Astrocyte of the cerebellum (primary cell): Measurements from ENCODE around the gene LINGO1.

Experiments
- DNase-seq: peaks from one replicate; pipeline ENCODE4 v3.0.0-alpha.2; 2011; ENCODE audit warnings: low read depth
- H3K4me3 ChIP-seq: 2 replicates; pipeline ENCODE4 v1.5.1; 2011; ENCODE audit warnings: mild to moderate bottlenecking, low read depth, low read length, moderate library complexity
- in situ Hi-C: cut with HindIII; loops from 2 replicates; pipeline ENCODE4 v1.10.0; 2017; ENCODE audit warnings: low sequenced_read_pairs
- TF ChIP-seq, protein P1 (sequence below): IDR thresholded peaks from 2 replicates; pipeline ENCODE4 v1.5.1; 2012; ENCODE audit warnings: low read length, low read depth, moderate library complexity, mild to moderate bottlenecking; ENCODE audit errors: missing control alignments

The LINGO1 gene

DNA sequence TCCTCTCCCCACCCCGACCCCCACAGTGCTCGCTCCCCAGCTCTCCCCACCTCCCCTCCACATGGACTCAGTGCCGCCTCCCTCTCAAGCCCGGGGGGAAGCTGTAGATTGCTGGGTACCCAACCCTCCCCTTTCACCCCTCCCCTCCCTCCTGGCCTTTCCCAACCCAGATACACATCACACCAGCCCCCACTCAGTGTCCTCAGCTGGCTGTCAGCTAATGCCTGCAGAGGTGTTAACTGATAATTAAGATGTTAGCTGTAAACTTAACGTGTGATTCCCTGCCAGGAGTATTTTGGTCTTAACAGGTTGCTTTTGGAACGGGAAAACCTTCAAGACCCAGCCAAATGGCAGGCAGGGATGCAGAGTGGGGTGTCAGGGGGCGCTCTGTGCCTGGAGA, 39.4 kb upstream of the LINGO1 start:
- H3K4me3 ChIP-seq: no peak overlapping the region
- no peak for DNase-seq
- TF ChIP-seq, protein P1, sequence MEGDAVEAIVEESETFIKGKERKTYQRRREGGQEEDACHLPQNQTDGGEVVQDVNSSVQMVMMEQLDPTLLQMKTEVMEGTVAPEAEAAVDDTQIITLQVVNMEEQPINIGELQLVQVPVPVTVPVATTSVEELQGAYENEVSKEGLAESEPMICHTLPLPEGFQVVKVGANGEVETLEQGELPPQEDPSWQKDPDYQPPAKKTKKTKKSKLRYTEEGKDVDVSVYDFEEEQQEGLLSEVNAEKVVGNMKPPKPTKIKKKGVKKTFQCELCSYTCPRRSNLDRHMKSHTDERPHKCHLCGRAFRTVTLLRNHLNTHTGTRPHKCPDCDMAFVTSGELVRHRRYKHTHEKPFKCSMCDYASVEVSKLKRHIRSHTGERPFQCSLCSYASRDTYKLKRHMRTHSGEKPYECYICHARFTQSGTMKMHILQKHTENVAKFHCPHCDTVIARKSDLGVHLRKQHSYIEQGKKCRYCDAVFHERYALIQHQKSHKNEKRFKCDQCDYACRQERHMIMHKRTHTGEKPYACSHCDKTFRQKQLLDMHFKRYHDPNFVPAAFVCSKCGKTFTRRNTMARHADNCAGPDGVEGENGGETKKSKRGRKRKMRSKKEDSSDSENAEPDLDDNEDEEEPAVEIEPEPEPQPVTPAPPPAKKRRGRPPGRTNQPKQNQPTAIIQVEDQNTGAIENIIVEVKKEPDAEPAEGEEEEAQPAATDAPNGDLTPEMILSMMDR: no peak
- in situ Hi-C loops: no loop called here

DNA sequence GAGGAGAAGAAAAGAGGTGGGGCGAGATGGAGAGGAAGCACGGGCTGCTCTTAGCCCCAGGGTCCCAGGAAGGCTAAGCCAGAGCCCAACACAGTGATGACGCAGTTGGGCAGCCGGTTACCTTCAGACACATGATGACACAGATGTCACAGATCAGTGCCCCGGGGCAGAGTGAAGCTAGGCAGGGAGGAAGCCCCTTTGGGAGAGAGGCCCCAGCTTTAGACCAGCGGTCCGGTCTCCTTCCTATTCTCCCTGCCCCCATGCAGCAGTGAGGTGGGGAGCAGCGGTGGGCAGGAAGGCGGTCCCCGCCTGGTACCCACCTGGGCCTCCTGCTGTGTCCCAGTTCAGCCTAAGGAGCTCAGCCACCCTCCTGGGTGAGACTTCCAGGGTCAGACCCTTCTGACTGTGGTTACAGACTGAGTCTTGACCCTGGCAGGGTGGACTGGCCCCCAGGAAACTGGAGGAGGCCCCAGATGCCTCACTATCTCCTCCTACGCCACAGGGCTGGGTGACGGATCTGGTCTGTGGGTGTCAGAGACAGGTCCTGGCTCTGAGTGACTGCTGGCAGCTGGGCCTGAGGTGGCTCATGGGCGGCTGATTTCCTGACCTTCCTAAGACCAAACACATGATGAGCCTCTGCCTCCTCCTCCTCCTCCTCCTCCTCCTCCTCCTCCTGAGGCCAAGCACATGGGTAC, 38.8 kb upstream of the LINGO1 start:
- no peak for DNase-seq
- TF ChIP-seq, protein P1: no peak
- H3K4me3 ChIP-seq: no peak overlapping the region
- in situ Hi-C loops: no loop called here

DNA sequence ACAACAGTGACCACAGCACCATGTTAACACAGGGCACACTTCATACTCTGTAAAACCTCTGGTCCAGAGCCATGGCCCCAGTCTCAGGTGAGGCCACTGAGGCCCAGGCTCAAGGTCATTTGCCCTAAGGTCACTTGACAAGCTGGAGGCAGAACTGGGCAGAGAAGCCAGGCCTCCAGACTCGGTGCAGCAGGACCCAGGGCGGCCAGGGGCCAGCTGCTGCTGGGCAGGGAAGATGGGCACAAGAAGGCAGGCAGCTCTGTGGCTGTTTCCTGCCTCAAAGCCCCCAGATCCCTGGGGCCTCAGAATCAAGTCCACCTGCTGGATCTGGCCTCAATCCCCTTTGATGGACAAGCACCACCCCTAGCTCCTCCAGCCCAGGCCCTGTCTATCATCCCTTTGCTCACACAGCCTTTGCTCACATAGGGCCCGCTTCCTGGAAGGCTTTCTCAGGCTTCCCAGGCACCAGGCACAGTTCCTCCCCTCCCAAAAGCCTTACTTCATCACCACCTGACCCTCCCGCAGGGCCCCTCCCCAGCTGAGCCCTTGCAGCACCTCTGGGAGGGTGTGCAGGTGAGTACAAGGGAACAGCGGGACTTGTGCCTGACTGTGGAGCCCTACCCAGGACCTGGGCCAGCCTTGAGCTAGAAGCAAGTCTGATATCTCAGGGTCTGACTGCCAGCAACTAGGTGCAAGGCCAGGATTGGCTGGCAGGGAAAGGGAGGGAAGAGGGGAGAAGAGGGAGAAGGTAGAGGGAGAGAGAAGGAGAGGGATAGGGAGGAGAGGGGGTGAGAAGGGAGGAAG, 38.0 kb upstream of the LINGO1 start:
- no peak for DNase-seq
- TF ChIP-seq, protein P1: no peak
- H3K4me3 ChIP-seq: no peak overlapping the region
- in situ Hi-C loops: no loop called here

DNA sequence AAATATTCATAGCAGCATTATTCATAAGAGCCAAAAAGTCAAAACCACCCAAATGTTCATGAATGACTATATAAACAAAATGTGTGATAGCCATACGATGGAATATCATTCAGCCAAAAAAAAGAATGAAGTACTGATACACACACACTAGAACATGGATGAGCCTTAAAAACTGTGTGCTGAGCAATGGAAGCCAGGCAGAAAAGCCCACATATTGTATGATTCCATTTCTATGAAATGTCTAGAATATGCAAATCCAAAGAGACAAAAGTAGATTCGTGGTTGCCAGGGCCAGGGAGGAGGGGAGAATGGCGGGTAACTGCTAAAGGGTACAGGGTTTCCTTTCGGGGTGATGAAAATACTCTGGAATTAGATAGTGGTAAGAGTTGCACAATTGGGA, 37.2 kb upstream of the LINGO1 start:
- in situ Hi-C loops: no loop called here
- no peak overlapping the region for H3K4me3 ChIP-seq
- no peak for DNase-seq
- TF ChIP-seq, protein P1: no peak

DNA sequence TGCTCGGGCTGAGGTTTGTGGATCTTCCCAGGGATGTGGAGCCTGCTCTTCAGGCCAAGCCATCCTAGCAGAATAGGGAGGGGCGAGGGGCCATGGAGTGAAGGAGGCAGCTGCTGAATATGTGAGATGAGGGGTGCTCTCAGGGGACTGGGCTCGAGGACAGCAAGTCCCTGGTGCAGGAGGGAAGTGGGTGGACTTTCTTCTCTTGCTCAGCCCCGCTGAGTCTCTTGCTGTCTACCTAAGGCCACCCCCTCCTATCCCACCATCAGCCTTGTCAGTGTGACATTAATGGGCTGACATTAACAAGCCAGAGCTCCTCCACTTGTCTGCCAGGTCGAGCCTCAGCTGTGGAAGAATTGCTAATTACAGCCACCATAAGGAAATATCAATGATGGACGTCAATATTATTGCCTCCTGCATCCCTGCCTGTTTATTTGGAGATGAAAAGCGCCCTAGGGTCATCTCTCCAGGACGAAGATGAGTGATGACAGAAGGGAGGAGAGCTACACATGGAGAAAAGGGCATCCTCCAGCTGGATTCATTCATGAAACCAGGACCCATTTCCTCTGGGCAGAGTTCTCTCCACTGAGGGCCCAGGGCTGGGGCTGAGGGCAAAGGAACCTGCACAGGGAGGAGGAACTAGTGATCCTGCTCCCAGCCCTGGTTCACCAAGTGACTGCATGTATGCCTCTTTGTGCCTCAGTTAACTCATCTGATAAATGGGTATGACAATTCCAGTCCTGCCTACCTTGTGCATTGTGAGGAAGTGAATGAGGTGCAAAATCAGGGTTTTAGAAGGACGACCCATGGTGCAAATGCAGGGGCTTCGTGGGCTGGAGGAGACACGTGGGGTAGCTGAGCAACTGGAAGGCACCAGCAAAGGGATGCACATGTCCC, 34.9 kb upstream of the LINGO1 start:
- no peak overlapping the region for H3K4me3 ChIP-seq
- TF ChIP-seq, protein P1: no peak
- in situ Hi-C loops: no loop called here
- no peak for DNase-seq

DNA sequence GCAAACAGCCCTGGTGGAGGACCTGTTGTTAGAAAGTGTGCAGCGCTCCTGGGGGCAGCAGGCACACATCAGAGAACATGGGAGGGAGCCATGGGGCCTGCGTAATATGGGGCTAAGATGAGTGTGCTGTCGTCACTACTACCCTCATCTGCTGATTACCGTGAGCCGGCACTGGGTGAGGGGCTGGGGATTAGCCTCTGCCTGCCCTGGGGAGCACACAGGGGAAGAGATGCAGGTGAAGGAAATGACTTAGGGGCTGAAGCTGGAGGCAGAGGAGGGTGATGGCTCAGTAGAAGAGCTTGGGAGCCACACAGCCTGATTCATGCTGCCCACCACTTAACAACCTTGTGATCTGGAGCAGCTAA, 33.6 kb upstream of the LINGO1 start:
- TF ChIP-seq, protein P1: no peak
- in situ Hi-C loops: no loop called here
- no peak overlapping the region for H3K4me3 ChIP-seq
- no peak for DNase-seq
